Right lobe of liver (tissue), 4 donors: Measurements from ENCODE around the gene FSTL4.

Experiments
- POLR2A ChIP-seq: fragments of 450-650 bp; IDR thresholded peaks from one replicate; pipeline ENCODE4 v1.6.1; 2017; ENCODE audit warnings: antibody characterized with exemption, mild to moderate bottlenecking
- TF ChIP-seq, protein P1 (sequence below), 4 donors: fragments of 200-600 bp in 3 of 4; fragments of 450-650 bp in 1 of 4; IDR thresholded peaks; one replicate each; pipeline versions ENCODE4 v1.5.1 to v1.8.0; 2016 to 2022; ENCODE audit warnings: antibody characterized with exemption in 4 of 4, mild to moderate bottlenecking in 2 of 4
- donor health status: DM: no; HTN: no; CAD: no.
- donor health status: DM: no; HTN: no; CAD: no.
- donor health status: DM: no; HTN: yes; CAD: no.

DNA sequence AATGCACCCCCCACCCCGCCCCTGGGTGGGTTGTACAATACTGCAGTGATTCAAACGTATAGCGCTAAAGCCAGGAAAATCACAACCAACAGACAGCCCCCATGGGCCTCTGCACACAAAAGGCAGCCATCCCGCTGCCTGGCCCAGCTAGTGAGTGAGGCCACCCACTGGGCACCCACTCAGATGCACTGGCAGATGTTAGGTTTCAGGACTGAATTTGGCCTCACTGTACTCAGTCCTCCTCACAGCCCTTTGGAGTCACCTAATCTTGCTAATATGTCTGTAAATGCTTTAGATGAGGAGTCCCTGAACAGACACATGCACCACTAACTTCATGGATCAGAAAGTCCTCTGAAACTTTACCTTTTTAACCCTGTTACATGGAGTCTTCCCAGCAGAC is 87.7 kb downstream of the FSTL4 start:
- TF ChIP-seq, protein P1, sequence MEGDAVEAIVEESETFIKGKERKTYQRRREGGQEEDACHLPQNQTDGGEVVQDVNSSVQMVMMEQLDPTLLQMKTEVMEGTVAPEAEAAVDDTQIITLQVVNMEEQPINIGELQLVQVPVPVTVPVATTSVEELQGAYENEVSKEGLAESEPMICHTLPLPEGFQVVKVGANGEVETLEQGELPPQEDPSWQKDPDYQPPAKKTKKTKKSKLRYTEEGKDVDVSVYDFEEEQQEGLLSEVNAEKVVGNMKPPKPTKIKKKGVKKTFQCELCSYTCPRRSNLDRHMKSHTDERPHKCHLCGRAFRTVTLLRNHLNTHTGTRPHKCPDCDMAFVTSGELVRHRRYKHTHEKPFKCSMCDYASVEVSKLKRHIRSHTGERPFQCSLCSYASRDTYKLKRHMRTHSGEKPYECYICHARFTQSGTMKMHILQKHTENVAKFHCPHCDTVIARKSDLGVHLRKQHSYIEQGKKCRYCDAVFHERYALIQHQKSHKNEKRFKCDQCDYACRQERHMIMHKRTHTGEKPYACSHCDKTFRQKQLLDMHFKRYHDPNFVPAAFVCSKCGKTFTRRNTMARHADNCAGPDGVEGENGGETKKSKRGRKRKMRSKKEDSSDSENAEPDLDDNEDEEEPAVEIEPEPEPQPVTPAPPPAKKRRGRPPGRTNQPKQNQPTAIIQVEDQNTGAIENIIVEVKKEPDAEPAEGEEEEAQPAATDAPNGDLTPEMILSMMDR (IDR thresholded peaks at IDR 0.05), result no peak
- TF ChIP-seq POLR2A, result no peak
